HL-60/S4 treated with phorbol 12-myristate 13-acetate at 8.2 ng/mL for 4 days and 3 days (cell line): ENCODE data around the gene NPIPB6.
"Not testable (repeated sequence)": the region's sequence is repeated elsewhere in the genome, so short reads cannot be mapped to it uniquely, and the experiment has no call there.

Source experiments
- in situ Hi-C: fragments of 300-500 bp; cut with MboI; formaldehyde crosslinking; loops from 2 replicates; pipeline ENCODE4 v1.15.0; 2022; ENCODE audit warnings: low sequenced_read_pairs

Gene NPIPB6

GRCh38 chr16:28363408-28363807 lies at the start of gene NPIPB6:
Gene NPIPB6, minus strand, starts transcription at chr16:28363508. Its CDS starts 686 bp downstream, at chr16:28362822.
- in situ Hi-C loops: not testable (repeated sequence)

DNA sequence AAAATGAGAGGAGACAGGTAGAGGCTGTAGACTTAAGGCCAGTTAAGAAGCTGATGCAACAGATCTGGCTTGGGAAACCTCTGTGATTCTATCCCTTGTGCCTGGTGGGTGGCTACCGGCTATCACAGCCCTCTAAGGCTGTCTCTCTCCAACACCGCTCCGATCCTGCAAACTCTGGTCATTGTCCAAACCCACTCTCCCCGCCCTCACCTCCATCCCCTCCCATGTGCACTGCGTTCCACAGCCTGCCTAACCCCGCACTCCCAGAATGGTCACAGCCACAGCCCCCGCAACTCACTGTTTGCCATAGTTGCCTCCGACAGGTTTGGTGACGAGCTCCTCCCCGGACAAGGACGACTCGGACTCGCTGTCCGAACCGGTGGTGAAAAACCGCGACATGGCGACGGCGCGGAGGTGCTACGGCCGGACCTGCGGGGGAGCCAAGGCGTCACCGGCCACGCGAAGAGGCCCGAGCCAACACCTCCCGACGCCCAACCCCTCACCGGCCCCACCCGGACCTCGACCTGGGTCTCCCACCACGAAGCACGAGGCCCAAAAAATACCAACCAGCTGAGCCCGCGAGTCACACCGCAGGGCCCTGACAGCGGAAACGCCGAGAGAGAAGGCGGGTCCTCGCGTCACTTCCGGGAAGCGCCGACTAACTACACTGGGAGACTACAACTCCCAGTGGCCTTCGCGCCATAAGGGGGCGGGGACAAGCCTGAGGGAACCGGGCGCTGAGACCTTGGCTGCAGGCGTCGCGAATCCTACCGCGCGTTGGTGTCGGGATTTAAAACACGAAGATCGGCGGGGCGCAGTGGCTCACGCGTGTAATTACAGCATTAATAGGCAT lies 40.1 kb upstream of the NPIPB6 start, which contains the start of gene EIF3CL:
Gene EIF3CL (minus strand): TSS at position 622 of the 853 bp plus-strand sequence. CDS start 223 bp downstream, at position 399.
- in situ Hi-C loops: not testable (repeated sequence)

GRCh38 chr16:28392054-28392453 lies 28.7 kb upstream of the NPIPB6 start:
- in situ Hi-C loops: not testable (repeated sequence)

GRCh38 chr16:28382177-28382867 lies 19.0 kb upstream of the NPIPB6 start:
- in situ Hi-C loops: not testable (repeated sequence)

GRCh38 chr16:28377822-28378221 lies 14.5 kb upstream of the NPIPB6 start:
- in situ Hi-C loops: not testable (repeated sequence)

GRCh38 chr16:28377108-28377625 lies 13.9 kb upstream of the NPIPB6 start:
- in situ Hi-C loops: not testable (repeated sequence)

- in situ Hi-C loops: not testable (repeated sequence)
Measured at GRCh38 chr16:28375115-28375514, 11.8 kb upstream of the NPIPB6 start.

DNA sequence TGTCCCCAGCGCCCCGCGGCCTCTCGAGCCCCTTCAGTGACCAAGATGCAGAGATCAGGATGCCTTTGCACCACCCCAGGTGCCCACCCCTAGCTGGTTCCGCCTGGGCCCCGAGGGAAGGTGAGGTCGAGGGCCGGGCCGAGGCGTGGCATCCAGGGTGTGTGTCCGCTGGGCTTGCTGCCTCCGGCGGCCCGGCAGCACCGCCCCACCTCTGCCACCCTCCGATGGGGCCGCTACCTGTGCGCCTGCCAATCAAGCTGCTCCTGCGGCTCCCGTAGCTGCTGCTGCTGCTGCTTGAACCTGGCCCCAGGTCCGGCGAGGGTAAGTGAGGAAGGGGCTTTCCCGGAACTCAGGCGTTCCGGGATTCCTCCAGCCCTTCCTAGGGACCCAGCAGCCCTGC lies 11.0 kb upstream of the NPIPB6 start:
- in situ Hi-C loops: not testable (repeated sequence)

- in situ Hi-C loops: not testable (repeated sequence)
Measured at GRCh38 chr16:28367926-28368325, 4.6 kb upstream of the NPIPB6 start.

DNA sequence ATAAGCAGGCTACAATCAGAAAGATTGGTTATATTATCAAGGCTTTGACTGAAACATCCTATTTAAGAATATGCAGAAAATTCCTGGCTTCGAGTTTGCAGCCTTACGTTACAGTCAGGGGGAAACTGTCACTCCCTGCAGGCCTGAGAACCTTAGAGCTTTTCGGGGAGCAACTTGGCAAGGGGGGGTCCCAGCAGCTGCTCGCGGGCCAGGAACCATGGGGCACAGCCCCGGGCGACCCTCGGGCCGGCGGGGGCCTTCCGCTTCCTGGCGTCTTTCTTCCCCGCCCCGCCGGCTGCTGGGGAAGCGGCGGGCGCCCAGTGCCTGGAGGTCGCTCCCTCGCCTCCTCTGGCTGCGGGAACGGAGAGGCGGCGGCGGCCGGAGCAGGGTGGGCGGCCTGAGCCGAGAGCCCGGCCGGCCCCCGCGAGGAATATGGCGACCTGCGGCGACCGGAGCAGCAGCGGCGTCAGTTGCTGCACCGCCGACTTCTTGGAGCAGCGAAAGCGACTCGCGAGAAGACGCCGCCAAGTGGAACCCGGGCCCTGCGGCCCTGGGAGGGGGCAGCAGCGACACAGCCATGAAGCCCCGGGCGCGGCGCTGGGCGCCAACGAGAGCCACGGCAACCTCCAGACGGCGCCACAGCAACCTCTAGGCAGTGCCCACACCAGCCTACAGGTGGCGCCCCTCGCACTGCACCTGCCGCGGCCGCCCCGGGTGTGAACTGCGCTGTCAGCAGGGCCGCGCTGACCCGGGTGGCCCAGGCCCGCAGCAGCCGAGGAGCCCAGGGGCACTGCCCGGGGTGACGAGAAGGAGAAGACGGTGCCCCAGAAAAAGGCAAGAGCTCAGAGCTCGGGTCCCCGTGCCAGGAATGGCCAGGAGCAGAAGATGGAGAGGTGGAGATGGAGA lies 1.2 kb upstream of the NPIPB6 start:
- in situ Hi-C loops: not testable (repeated sequence)

GRCh38 chr16:28362600-28362999 lies 708 bp downstream of the NPIPB6 start:
- in situ Hi-C loops: not testable (repeated sequence)

GRCh38 chr16:28338230-28338629 lies 25.1 kb downstream of the NPIPB6 start:
- in situ Hi-C loops: not testable (repeated sequence)

- in situ Hi-C loops: not testable (repeated sequence)
Measured at GRCh38 chr16:28336940-28337710, 26.2 kb downstream of the NPIPB6 start.

GRCh38 chr16:28335678-28336077 lies 27.6 kb downstream of the NPIPB6 start:
- in situ Hi-C loops: not testable (repeated sequence)

GRCh38 chr16:28332632-28333031 lies 30.7 kb downstream of the NPIPB6 start:
- in situ Hi-C loops: not testable (repeated sequence)

DNA sequence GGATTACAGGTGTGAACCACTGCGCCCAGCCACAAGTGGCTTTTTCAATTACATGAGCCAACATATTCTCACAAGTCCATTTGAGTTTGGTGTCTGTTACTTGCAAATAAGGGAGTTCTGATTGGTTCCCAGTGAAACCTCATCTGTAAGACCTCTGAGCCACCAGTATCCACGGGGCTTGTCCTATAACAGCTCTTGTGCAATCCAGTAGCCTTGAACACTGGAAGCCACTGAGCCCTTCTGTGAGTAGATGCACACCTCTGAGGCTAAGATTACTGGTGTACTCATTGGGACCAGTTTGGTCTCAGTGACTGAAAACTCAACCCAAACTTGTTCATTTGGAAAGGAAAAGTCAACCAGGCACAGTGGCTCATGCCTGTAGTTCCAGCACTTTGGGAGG lies 32.3 kb downstream of the NPIPB6 start:
- in situ Hi-C loops: not testable (repeated sequence)

GRCh38 chr16:28330232-28330631 lies 33.1 kb downstream of the NPIPB6 start:
- in situ Hi-C loops: not testable (repeated sequence)

GRCh38 chr16:28326881-28327610 lies 36.3 kb downstream of the NPIPB6 start:
- in situ Hi-C loops: no loop called here

- in situ Hi-C loops: no loop called here
Measured at GRCh38 chr16:28324887-28325279, 38.4 kb downstream of the NPIPB6 start.
